Activated CD8-positive, alpha-beta memory T cell treated with anti-CD3 and anti-CD28 coated beads, Interleukin-2, amount 50 U/mL, for 24 hours (primary cell): ENCODE data around the gene PRKG2.
A peak's percentile ranks its signal among the peaks of the same experiment; 100 is the strongest.

Source experiments
- DNase-seq: peaks from one replicate; pipeline ENCODE4 v3.0.0-alpha.2; 2020; ENCODE audit errors: extremely low read depth

The PRKG2 gene

GRCh38 chr4:81102107-81102506 lies 112.9 kb downstream of the PRKG2 start:
- no peak for DNase-seq

- DNase-seq = no peak
Measured at GRCh38 chr4:81096566-81096965, 118.5 kb downstream of the PRKG2 start.

GRCh38 chr4:81095389-81095788 lies 119.6 kb downstream of the PRKG2 start:
- no peak for DNase-seq

- DNase-seq = no peak
Measured at GRCh38 chr4:81093720-81094401, 121.2 kb downstream of the PRKG2 start.

- no peak for DNase-seq
Measured at GRCh38 chr4:81085979-81086378, 129.0 kb downstream of the PRKG2 start.

GRCh38 chr4:81085291-81085690 lies 129.7 kb downstream of the PRKG2 start:
- DNase-seq = no peak

- DNase-seq = no peak
Measured at GRCh38 chr4:81084634-81085033, 130.4 kb downstream of the PRKG2 start.

- no peak for DNase-seq
Measured at GRCh38 chr4:81084029-81084428, 131.0 kb downstream of the PRKG2 start.

- no peak for DNase-seq
Measured at GRCh38 chr4:81081156-81081555, 133.9 kb downstream of the PRKG2 start.

- DNase-seq = no peak
Measured at GRCh38 chr4:81071013-81071412, 144.0 kb downstream of the PRKG2 start.

- DNase-seq = peak; percentile 19
Measured at GRCh38 chr4:81069706-81070331, 145.2 kb downstream of the PRKG2 start.

- no peak for DNase-seq
Measured at GRCh38 chr4:81065446-81065845, 149.6 kb downstream of the PRKG2 start.

- no peak for DNase-seq
Measured at GRCh38 chr4:81062001-81062400, 153.0 kb downstream of the PRKG2 start.

GRCh38 chr4:81061344-81061730 lies 153.7 kb downstream of the PRKG2 start:
- no peak for DNase-seq

GRCh38 chr4:81060587-81061343 lies 154.3 kb downstream of the PRKG2 start:
- DNase-seq = no peak

- no peak for DNase-seq
Measured at GRCh38 chr4:81058621-81059020, 156.4 kb downstream of the PRKG2 start.

- peak; percentile 4 for DNase-seq
Measured at GRCh38 chr4:81052119-81053068, 162.6 kb downstream of the PRKG2 start.

GRCh38 chr4:81049907-81050306 lies 165.1 kb downstream of the PRKG2 start:
- no peak for DNase-seq

GRCh38 chr4:81049330-81049729 lies 165.7 kb downstream of the PRKG2 start:
- DNase-seq = no peak

GRCh38 chr4:81042578-81043365 lies 172.2 kb downstream of the PRKG2 start:
- no peak for DNase-seq
